ENCODE data around the gene WDR45.

- TF ChIP-seq CTCF (conservative IDR thresholded peaks at IDR 0.05; ENCODE audit: low read length) (no peak), EZH2phosphoT487 (IDR thresholded peaks at IDR 0.05; ENCODE audit: borderline replicate concordance) (no peak)
Measured at GRCh38 chrX:49060914-49061313, 18.8 kb downstream of the WDR45 start.
